BJ (cell line): ENCODE data around the gene SHISA4. TPM values are rescaled to one million over a fixed set of nuclear protein-coding genes. Genes with fewer than 3 reads are reported as not detected.
A peak's percentile ranks its signal among the peaks of the same experiment; 100 is the strongest.
"Not testable (repeated sequence)": the region's sequence is repeated elsewhere in the genome, so short reads cannot be mapped to it uniquely, and the experiment has no call there.

Experiments
- CTCF ChIA-PET: fragments of 350-600 bp; formaldehyde crosslinking; extraction: SDS; loops from one replicate; lab custom pipeline; 2021; ENCODE audit warnings: antibody characterized with exemption, inconsistent platforms; lab: Yijun Ruan, JAX
- POLR2A ChIA-PET: fragments of 300-600 bp; sonication (Branson Sonifier 250); formaldehyde crosslinking; extraction: SDS; loops from one replicate; lab custom pipeline; 2021; ENCODE audit warnings: antibody characterized with exemption; lab: Charles Lee
- DNase-seq: peaks from one replicate; pipeline ENCODE4 v3.0.0-alpha.2; 2011; ENCODE audit warnings: low read depth
- H3K27me3 ChIP-seq: 2 replicates; pipeline ENCODE4 v1.6.0; 2011; ENCODE audit warnings: low read length; ENCODE audit not compliant: control insufficient read depth, insufficient read depth
- H3K36me3 ChIP-seq: 2 replicates; pipeline ENCODE4 v1.5.1; 2011; ENCODE audit warnings: low read length; ENCODE audit not compliant: control insufficient read depth, insufficient read depth
- H3K4me3 ChIP-seq: 2 replicates; pipeline ENCODE4 v1.5.1; 2011; ENCODE audit warnings: low read depth, mild to moderate bottlenecking, control low read depth, low read length
- polyA plus RNA-seq: library from polyadenylated mRNA; depleted of rRNA; stranded (reverse); fragments of >200 nt; gene quantifications from 2 replicates; pipeline ENCODE4 v1.2.3, GENCODE V29; 2011
- TF ChIP-seq, protein P1 (sequence below): IDR thresholded peaks from 2 replicates; pipeline ENCODE4 v1.5.1; 2011; ENCODE audit warnings: low read depth, mild to moderate bottlenecking, control low read depth, inconsistent platforms, low read length, moderate library complexity; ENCODE audit not compliant: insufficient read depth

The SHISA4 gene
- polyA plus RNA-seq, 1 experiment, result 72.6 TPM

DNA sequence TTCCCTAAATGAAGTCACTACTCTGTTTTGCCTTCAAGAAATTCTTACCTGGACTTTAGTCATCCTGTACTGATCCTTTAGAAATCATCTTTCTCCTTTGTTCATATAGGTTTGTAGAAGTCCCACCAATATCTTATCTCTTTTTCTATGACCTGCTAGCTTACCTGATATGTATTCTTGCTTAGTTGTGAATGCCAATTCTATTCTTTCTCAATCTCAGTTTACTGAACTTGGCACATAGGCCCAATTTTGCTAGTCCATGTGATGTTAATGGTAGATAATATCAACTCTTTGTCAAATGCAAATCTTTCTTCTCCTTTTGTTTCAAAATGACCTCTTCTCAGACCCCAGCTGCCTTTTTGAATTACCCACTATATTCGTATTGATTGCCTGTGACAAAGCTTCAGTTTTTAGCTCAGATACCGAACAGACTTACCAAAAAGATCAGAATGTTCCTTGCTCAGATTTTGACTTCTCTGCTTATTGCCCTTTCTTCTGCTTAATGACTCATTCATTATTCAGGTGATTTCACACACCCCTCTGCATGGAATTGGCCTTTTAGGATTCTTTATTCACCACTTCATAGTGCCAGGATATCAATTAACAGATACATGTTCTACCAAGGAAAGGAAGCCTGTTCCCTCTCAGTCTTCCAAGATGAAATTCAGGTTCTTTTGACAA lies 39.2 kb upstream of the SHISA4 start:
- Histone ChIP-seq H3K27me3 (no peaks in the 10 kb centered on the region), H3K4me3 (no peak overlapping the region), H3K36me3 (peaks cover 1% of the 10 kb centered on the region; the same call in 1 of the 2 replicates)
- ChIA-PET POLR2A (no interaction called here), CTCF (interaction anchor here (0.6 to 2.6 kb wide), 11 partner anchors 9 to 270 kb away, joined by 3 to 15 read pairs (median 3); partner anchors contain the start of gene IPO9)
- DNase-seq, result no peak
- TF ChIP-seq, protein P1, sequence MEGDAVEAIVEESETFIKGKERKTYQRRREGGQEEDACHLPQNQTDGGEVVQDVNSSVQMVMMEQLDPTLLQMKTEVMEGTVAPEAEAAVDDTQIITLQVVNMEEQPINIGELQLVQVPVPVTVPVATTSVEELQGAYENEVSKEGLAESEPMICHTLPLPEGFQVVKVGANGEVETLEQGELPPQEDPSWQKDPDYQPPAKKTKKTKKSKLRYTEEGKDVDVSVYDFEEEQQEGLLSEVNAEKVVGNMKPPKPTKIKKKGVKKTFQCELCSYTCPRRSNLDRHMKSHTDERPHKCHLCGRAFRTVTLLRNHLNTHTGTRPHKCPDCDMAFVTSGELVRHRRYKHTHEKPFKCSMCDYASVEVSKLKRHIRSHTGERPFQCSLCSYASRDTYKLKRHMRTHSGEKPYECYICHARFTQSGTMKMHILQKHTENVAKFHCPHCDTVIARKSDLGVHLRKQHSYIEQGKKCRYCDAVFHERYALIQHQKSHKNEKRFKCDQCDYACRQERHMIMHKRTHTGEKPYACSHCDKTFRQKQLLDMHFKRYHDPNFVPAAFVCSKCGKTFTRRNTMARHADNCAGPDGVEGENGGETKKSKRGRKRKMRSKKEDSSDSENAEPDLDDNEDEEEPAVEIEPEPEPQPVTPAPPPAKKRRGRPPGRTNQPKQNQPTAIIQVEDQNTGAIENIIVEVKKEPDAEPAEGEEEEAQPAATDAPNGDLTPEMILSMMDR, result no peak

DNA sequence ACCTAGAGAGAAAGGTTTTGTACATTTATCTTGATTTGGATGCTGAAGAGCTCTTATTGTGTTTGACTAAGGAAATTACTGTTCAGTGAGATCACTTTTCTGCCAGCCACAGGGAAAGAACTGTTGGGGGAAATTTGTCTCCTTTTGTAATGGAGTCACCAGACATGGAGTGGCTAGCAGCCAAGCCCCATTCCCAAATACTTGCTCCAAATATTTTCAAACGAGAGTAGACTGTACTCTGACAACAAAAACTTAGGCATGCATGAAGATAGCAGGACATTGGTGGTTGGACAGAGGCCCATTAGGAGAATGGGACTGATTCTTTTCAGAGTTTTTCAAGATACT lies 38.7 kb upstream of the SHISA4 start:
- peak; percentile 87 for DNase-seq
- H3K27me3 ChIP-seq, result no peaks in the 10 kb centered on the region
- no peak overlapping the region for H3K4me3 ChIP-seq
- TF ChIP-seq, protein P1, result no peak
- POLR2A ChIA-PET, result no interaction called here
- CTCF ChIA-PET, result interaction anchor here (0.6 to 2.6 kb wide), 8 partner anchors 10 to 269 kb away, joined by 3 to 15 read pairs (median 4); partner anchors contain the start of gene IPO9
- peaks cover 1% of the 10 kb centered on the region; the same call in 1 of the 2 replicates for H3K36me3 ChIP-seq

DNA sequence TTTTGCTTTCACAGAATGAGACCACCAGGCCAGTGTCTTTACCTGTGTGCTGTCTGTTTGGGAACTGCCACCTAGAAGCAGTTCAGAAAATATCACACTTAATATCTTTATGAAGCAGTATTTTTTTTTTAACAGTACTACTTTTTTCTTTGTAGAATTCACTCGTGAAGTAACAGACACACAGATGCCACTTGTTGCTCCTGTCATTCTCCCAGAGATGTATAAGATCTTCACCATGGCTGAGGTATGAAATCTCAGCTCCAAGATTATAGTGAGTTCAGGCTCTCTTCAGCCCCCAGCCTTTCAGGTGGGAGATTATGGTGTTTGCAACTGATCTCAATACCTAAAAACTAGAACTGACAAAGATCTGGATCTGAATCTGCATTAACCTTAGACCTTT lies 36.7 kb upstream of the SHISA4 start:
- ChIA-PET CTCF (interaction anchor here (1.2 kb wide), 1 partner anchor 8 kb away, joined by 3 read pairs; no protein-coding TSS in a partner anchor), POLR2A (no interaction called here)
- DNase-seq, result no peak
- Histone ChIP-seq H3K36me3 (peaks cover 7% of the 10 kb centered on the region; the same call in 1 of the 2 replicates), H3K27me3 (no peaks in the 10 kb centered on the region), H3K4me3 (no peak overlapping the region)
- TF ChIP-seq, protein P1, result no peak

DNA sequence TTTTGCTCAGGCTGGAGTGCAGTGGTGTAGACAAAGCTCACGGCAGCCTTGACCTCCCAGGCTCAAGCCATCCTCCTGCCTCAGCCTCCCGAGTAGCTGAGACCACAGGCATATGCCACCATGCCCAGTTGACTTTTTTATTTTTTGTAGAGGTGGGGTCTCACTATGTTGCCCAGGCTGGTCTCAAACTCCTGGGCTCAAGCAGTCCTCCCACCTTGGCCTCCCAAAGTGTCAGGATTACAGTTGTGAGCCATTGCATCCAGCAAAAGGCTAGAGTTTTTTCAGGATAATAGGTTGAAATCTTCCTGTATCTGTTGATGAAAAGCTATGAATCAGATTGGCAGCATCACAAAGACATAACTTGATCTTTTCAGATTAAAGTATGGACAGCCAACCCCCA lies 32.0 kb upstream of the SHISA4 start:
- CTCF ChIA-PET, result interaction anchor here (1.0 to 1.5 kb wide), 2 partner anchors 20 to 143 kb away, joined by 3 to 5 read pairs; no protein-coding TSS in a partner anchor
- POLR2A ChIA-PET, H3K27me3 ChIP-seq, H3K36me3 ChIP-seq, H3K4me3 ChIP-seq, DNase-seq: not testable (repeated sequence)

DNA sequence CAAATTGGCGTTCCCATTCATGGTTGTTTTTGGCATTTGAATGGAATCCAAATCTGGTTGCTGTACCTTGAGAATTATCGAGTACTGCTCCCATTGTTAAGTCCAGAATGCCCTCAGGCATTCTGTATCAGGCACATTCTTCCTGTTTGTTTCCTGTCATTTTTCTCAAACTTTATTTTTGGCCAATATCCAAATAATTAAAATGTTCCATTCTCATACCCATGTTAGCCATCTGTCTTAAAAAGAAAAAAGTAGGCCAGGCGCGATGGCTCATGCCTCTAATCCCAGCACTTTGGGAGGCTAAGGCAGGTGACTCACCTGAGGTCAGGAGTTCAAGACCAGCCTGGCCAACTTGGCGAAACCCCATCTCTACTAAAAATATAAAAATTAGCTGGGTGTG lies 29.3 kb upstream of the SHISA4 start:
- CTCF ChIA-PET, result interaction anchor here (0.8 to 2.1 kb wide), 3 partner anchors 9 to 103 kb away, joined by 3 to 6 read pairs (median 4); partner anchors contain the start of gene IPO9
- POLR2A ChIA-PET, result no interaction called here
- peaks cover 13% of the 10 kb centered on the region for H3K36me3 ChIP-seq
- no peak for DNase-seq
- H3K4me3 ChIP-seq, result no peak overlapping the region
- TF ChIP-seq, protein P1, result no peak
- H3K27me3 ChIP-seq, result no peaks in the 10 kb centered on the region
